Fibroblast of upper back skin (primary cell): ENCODE data around the gene SH3GLB2.

Source experiments
- DNase-seq: peaks from one replicate; pipeline ENCODE4 v3.0.0-alpha.2; 2013

SH3GLB2 gene

GRCh38 chr9:129028192-129028966, at the start of gene SH3GLB2:
SH3GLB2 (minus strand) TSS chr9:129028331; CDS start chr9:129028154, 177 bp downstream.
- DNase-seq: peak; percentile 93

- DNase-seq: no peak
Observed at GRCh38 chr9:129077236-129077635, 49.1 kb upstream of the SH3GLB2 start.

GRCh38 chr9:129076640-129077037, 48.5 kb upstream of the SH3GLB2 start:
- DNase-seq: no peak

- DNase-seq: no peak
Observed at GRCh38 chr9:129075996-129076639, 48.0 kb upstream of the SH3GLB2 start.

- no peak for DNase-seq
Observed at GRCh38 chr9:129074106-129074505, 46.0 kb upstream of the SH3GLB2 start.

- no peak for DNase-seq
Observed at GRCh38 chr9:129073404-129073803, 45.3 kb upstream of the SH3GLB2 start.

- DNase-seq: no peak
Observed at GRCh38 chr9:129072171-129072570, 44.0 kb upstream of the SH3GLB2 start.

- no peak for DNase-seq
Observed at GRCh38 chr9:129071526-129072126, 43.5 kb upstream of the SH3GLB2 start.

GRCh38 chr9:129070696-129071525, 42.8 kb upstream of the SH3GLB2 start:
- no peak for DNase-seq

GRCh38 chr9:129069862-129070641, 41.9 kb upstream of the SH3GLB2 start:
- no peak for DNase-seq

- DNase-seq: no peak
Observed at GRCh38 chr9:129068990-129069861, 41.1 kb upstream of the SH3GLB2 start.

GRCh38 chr9:129068110-129068509, 40.0 kb upstream of the SH3GLB2 start:
- no peak for DNase-seq

GRCh38 chr9:129064499-129064908, 36.4 kb upstream of the SH3GLB2 start:
- DNase-seq: no peak

GRCh38 chr9:129063061-129063460, 34.9 kb upstream of the SH3GLB2 start:
- no peak for DNase-seq

- DNase-seq: no peak
Observed at GRCh38 chr9:129060991-129061390, 32.9 kb upstream of the SH3GLB2 start.

GRCh38 chr9:129059796-129060785, 32.0 kb upstream of the SH3GLB2 start:
- no peak for DNase-seq

- no peak for DNase-seq
Observed at GRCh38 chr9:129058965-129059795, 31.0 kb upstream of the SH3GLB2 start.

GRCh38 chr9:129054163-129054851, 26.2 kb upstream of the SH3GLB2 start:
- DNase-seq: no peak
